Activated CD4-positive, alpha-beta memory T cell treated with anti-CD3 and anti-CD28 coated beads for 36 hours (primary cell): ENCODE data around the gene OR1I1. TPM values are rescaled to one million over a fixed set of nuclear protein-coding genes. Genes with fewer than 3 reads are reported as not detected.

Experiments used
- CTCF ChIA-PET: fragments of 350-600 bp; sonication (Branson Sonifier 250); formaldehyde crosslinking; loops from one replicate; lab custom pipeline; 2021; ENCODE audit warnings: antibody characterized with exemption, inconsistent platforms; lab: Charles Lee
- POLR2A ChIA-PET: fragments of 350-600 bp; sonication (Branson Sonifier 250); formaldehyde crosslinking; loops from one replicate; lab custom pipeline; 2021; ENCODE audit warnings: antibody characterized with exemption; lab: Charles Lee
- DNase-seq: peaks from one replicate; pipeline ENCODE4 v3.0.0-alpha.2; 2020
- H3K27ac Mint-ChIP-seq: one replicate; pipeline ENCODE4 v1.8.0; 2021; ENCODE audit warnings: mixed read lengths
- H3K27me3 Mint-ChIP-seq: one replicate; pipeline ENCODE4 v1.8.0; 2021; ENCODE audit warnings: mixed read lengths
- H3K36me3 Mint-ChIP-seq: one replicate; pipeline ENCODE4 v1.8.0; 2021; ENCODE audit warnings: mixed read lengths
- H3K4me1 Mint-ChIP-seq: one replicate; pipeline ENCODE4 v1.8.0; 2021; ENCODE audit warnings: low read depth, mixed read lengths
- H3K4me3 Mint-ChIP-seq: one replicate; pipeline ENCODE4 v1.8.0; 2021; ENCODE audit warnings: mild to moderate bottlenecking, mixed read lengths
- H3K9me3 Mint-ChIP-seq: one replicate; pipeline ENCODE4 v1.8.0; 2021; ENCODE audit warnings: mixed read lengths
- intact Hi-C: fragments of 100-400 bp; cut with micrococcal nuclease; formaldehyde crosslinking; loops from one replicate; pipeline ENCODE4 v1.15.1; 2023
- total RNA-seq, 2 experiments: library from RNA; stranded (reverse); gene quantifications; one replicate each; pipeline ENCODE4 v1.2.3, GENCODE V29; 2021

OR1I1 gene
- total RNA-seq, 2 experiments from 2014 or later = not detected

DNA sequence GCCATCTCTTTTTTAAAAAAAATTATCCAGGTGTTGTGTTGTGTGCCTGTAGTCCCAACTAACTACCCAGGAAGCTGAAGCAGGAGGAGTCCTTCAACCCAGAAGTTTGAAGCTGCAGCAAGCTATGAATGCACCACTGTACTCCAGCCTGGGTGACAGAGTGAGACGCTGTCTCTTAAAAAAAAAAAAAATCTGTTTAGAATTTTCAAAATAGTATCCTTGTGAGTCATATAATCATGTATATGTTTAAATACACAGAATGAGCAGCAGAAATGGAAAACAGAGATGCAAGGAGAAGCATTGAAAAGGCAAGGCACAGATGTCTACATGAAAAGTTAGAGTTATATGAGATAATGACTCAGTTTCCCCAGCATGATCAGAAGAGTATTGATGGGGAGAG is 56.4 kb downstream of the OR1I1 start:
- CTCF ChIA-PET = no interaction called here
- peaks cover 4% of the 10 kb centered on the region for H3K36me3 Mint-ChIP-seq
- H3K4me3 Mint-ChIP-seq = no peak overlapping the region
- peaks cover 4% of the 10 kb centered on the region for H3K27me3 Mint-ChIP-seq
- POLR2A ChIA-PET = no interaction called here
- peaks cover 4% of the 10 kb centered on the region for H3K4me1 Mint-ChIP-seq
- intact Hi-C loops = no loop called here
- H3K27ac Mint-ChIP-seq = no peak overlapping the region
- DNase-seq = no peak
- H3K9me3 Mint-ChIP-seq = peaks cover 13% of the 10 kb centered on the region

DNA sequence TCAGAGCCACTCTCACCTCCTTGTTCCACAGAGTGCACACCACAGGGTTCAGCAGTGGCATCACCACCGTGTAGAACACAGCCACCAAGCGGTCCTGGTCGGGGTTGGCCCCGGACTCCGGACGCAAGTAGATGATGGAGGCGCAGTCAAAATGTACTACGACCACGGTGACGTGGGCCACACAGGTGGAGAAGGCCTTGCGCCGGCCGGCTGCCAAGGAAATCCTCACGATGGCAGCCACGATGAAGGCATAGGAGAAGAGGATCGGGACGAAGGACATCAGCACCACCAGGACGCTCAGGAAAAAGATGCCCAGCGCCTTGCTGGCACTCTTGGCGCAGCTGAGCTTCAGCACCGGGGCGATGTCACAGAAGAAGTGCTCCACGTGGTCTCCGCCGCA is 59.1 kb downstream of the OR1I1 start:
- Mint-ChIP-seq H3K27me3 (peaks cover 4% of the 10 kb centered on the region), H3K4me1 (peaks cover 4% of the 10 kb centered on the region), H3K4me3 (no peak overlapping the region), H3K9me3 (peaks cover 13% of the 10 kb centered on the region), H3K36me3 (peaks cover 4% of the 10 kb centered on the region), H3K27ac (no peak overlapping the region)
- intact Hi-C loops = no loop called here
- DNase-seq = no peak
- ChIA-PET CTCF (no interaction called here), POLR2A (no interaction called here)

DNA sequence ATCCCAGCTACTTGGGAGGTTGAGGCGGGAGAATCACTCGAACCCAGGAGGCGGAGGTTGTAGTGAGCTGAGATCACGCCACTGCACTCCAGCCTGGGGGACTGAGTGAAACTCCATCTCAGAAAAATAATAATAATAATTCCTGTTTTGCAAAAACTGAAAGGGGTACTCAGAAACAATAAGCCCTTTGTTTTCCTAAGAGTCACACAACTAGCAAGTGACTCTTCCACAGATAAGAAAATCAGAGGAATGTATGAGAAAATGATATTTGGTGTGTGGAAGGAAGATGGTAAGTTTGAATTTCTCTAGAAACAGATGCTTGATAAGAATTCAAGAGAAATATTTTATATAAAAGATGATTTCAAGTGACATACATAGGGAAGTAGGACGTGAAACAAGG is 60.3 kb downstream of the OR1I1 start:
- H3K4me3 Mint-ChIP-seq = no peak overlapping the region
- H3K4me1 Mint-ChIP-seq = no peaks in the 10 kb centered on the region
- no peak overlapping the region for H3K27ac Mint-ChIP-seq
- intact Hi-C loops = no loop called here
- H3K27me3 Mint-ChIP-seq = peaks cover 4% of the 10 kb centered on the region
- POLR2A ChIA-PET = no interaction called here
- no peak for DNase-seq
- H3K36me3 Mint-ChIP-seq = peaks cover 4% of the 10 kb centered on the region
- CTCF ChIA-PET = no interaction called here
- H3K9me3 Mint-ChIP-seq = peaks cover 13% of the 10 kb centered on the region

Other genes with a start within 250 kb of the OR1I1 start
- gene OR7A5, start 247.0 kb upstream of the OR1I1 start, total RNA-seq = not detected
- gene OR7C1, start 247.0 kb upstream of the OR1I1 start, total RNA-seq = not detected
- not detected for gene OR7A10, start 233.3 kb upstream of the OR1I1 start, total RNA-seq
- not detected for gene OR7A17, start 196.1 kb upstream of the OR1I1 start, total RNA-seq
- gene OR7C2, start 140.7 kb upstream of the OR1I1 start, total RNA-seq = not detected
- gene SLC1A6, start 102.3 kb upstream of the OR1I1 start, total RNA-seq = not detected
- gene CASP14, start 32.7 kb upstream of the OR1I1 start, total RNA-seq = not detected
- gene SYDE1, start 25.2 kb downstream of the OR1I1 start, total RNA-seq = under 1 TPM; 0.31 to 0.53 TPM
- gene NOTCH3, start 118.8 kb downstream of the OR1I1 start, total RNA-seq = not detected
- gene EPHX3, start 150.2 kb downstream of the OR1I1 start, total RNA-seq = not detected